HepG2 (cell line): ENCODE data around the gene UNC5B. TPM values are rescaled to one million over a fixed set of nuclear protein-coding genes. Genes with fewer than 3 reads are reported as not detected.

ENCODE experiments used
- ATAC-seq: fragments of 200-7000 bp; cut with Tn5 transposase; 3 replicates; pipeline ENCODE4 v1.9.1; 2020; ENCODE audit warnings: mild to moderate bottlenecking, moderate library complexity
- BruUV-seq: library from RNA; stranded (reverse); fragments of 400-500 nt; replicated peaks from 2 replicates; lab custom pipeline; 2021; lab: Mats Ljungman, UMichigan
- CTCF ChIA-PET: fragments of 300-600 bp; formaldehyde crosslinking; extraction: SDS; loops from one replicate; lab custom pipeline; 2021; ENCODE audit warnings: low total read pairs, inconsistent platforms, low intra/inter-chr PET ratio; lab: Yijun Ruan, JAX
- POLR2A ChIA-PET: fragments of 350-600 bp; sonication (Branson Sonifier 250); formaldehyde crosslinking; loops from one replicate; lab custom pipeline; 2020; ENCODE audit warnings: antibody characterized with exemption, inconsistent platforms; lab: Yijun Ruan, JAX
- DNase-seq: peaks from one replicate; pipeline ENCODE4 v3.0.0-alpha.2; 2015; ENCODE audit warnings: low spot score
- FAIRE-seq: peaks from 3 replicates; lab custom pipeline; 2011; peaks lifted over from hg19 to GRCh38; lab: Jason Lieb, UNC
- H2AFZ ChIP-seq: one replicate; pipeline ENCODE4 v1.6.1; 2011; ENCODE audit warnings: low read length, inconsistent platforms
- H3K27ac ChIP-seq: fragments of 300-600 bp; 3 replicates; pipeline ENCODE4 v1.8.0; 2011; ENCODE audit warnings: mixed run types, mild to moderate bottlenecking, mixed read lengths, low read length, inconsistent platforms; ENCODE audit not compliant: insufficient read depth; ENCODE audit errors: extremely low read length
- H3K27me3 ChIP-seq, 2 experiments: fragments of 200-600 bp in 1 of 2; 2 replicates in 1 of 2; 3 replicates in 1 of 2; pipeline versions ENCODE4 v1.6.0 to v1.8.0; 2011; ENCODE audit warnings: low read length in 2 of 2, mild to moderate bottlenecking in 2 of 2, moderate library complexity in 2 of 2, inconsistent platforms in 1 of 2; ENCODE audit not compliant: insufficient read depth in 2 of 2, control insufficient read depth in 1 of 2
- H3K36me3 ChIP-seq, 2 experiments: fragments of 200-600 bp in 1 of 2; replicated peaks in 1 of 2; 2 replicates in 1 of 2; 3 replicates in 1 of 2; pipeline versions ENCODE4 v1.5.1 to v1.8.0; 2011; ENCODE audit warnings: low read length in 2 of 2, inconsistent platforms in 1 of 2; ENCODE audit not compliant: insufficient read depth in 2 of 2, control insufficient read depth in 1 of 2
- H3K4me1 ChIP-seq: 2 replicates; pipeline ENCODE4 v1.5.1; 2012; ENCODE audit warnings: low read length, inconsistent platforms; ENCODE audit not compliant: insufficient read depth
- H3K4me2 ChIP-seq: 2 replicates; pipeline ENCODE4 v1.6.0; 2011; ENCODE audit warnings: low read depth, low read length, inconsistent platforms
- H3K4me3 ChIP-seq, 3 experiments: fragments of 200-600 bp in 1 of 3; sonication (generic), shearing (Covaris generic) in 1 of 3; replicated peaks in 1 of 3; 2 replicates each; pipeline ENCODE4 v1.5.1; 2011 to 2016; ENCODE audit warnings: low read length in 3 of 3, inconsistent platforms in 2 of 3, low read depth in 2 of 3, mild to moderate bottlenecking in 2 of 3, control low read depth in 1 of 3, mixed read lengths in 1 of 3; ENCODE audit not compliant: insufficient read depth in 1 of 3
- H3K79me2 ChIP-seq: one replicate; pipeline ENCODE4 v1.6.1; 2011; ENCODE audit warnings: low read length, inconsistent platforms; ENCODE audit not compliant: insufficient read depth
- H3K9ac ChIP-seq: 2 replicates; pipeline ENCODE4 v1.6.0; 2011; ENCODE audit warnings: mild to moderate bottlenecking, low read depth, low read length, inconsistent platforms; ENCODE audit not compliant: insufficient read depth
- H3K9me3 ChIP-seq: 2 replicates; pipeline ENCODE4 v1.5.1; 2012; ENCODE audit warnings: mild to moderate bottlenecking, low read length
- H4K20me1 ChIP-seq: 2 replicates; pipeline ENCODE4 v1.6.0; 2011; ENCODE audit warnings: inconsistent platforms, mild to moderate bottlenecking, low read length, moderate library complexity; ENCODE audit not compliant: insufficient read depth
- FOSL2 ChIP-seq: sonication (generic); formaldehyde crosslinking; IDR thresholded peaks from 2 replicates; pipeline ENCODE4 v1.4.0; 2020; ENCODE audit warnings: missing genetic modification reagents
- GABPA ChIP-seq, 2 experiments: IDR thresholded peaks; 2 replicates each; pipeline ENCODE4 v1.6.1; 2011 to 2016; ENCODE audit warnings: low read depth in 2 of 2, low read length in 1 of 2, missing biosample characterization in 1 of 2, missing genetic modification characterization in 1 of 2
- GMEB2 ChIP-seq: IDR thresholded peaks from 2 replicates; pipeline ENCODE4 v1.6.1; 2016; ENCODE audit warnings: missing biosample characterization, missing genetic modification reagents, low read depth
- MAX ChIP-seq: IDR thresholded peaks from 2 replicates; pipeline ENCODE4 v1.6.1; 2012; ENCODE audit warnings: inconsistent platforms
- NR1H2 ChIP-seq: sonication (generic); formaldehyde crosslinking; IDR thresholded peaks from 2 replicates; pipeline ENCODE4 v1.8.1; 2022; ENCODE audit warnings: low read depth, missing genetic modification reagents, borderline replicate concordance
- PAF1 ChIP-seq: IDR thresholded peaks from 2 replicates; pipeline ENCODE4 v1.6.1; 2016; ENCODE audit warnings: missing genetic modification reagents, missing compliant biosample characterization
- PRDM4 ChIP-seq: sonication (generic); formaldehyde crosslinking; IDR thresholded peaks from 2 replicates; pipeline ENCODE4 v1.9.0; 2021; ENCODE audit warnings: missing genetic modification reagents, borderline replicate concordance
- SKI ChIP-seq: fragments of 450-650 bp; IDR thresholded peaks from one replicate; pipeline ENCODE4 v1.6.1; 2018; ENCODE audit warnings: mild to moderate bottlenecking; ENCODE audit not compliant: partially characterized antibody
- SP1 ChIP-seq, 2 experiments: fragments of 450-650 bp in 1 of 2; sonication (generic) in 1 of 2; formaldehyde crosslinking in 1 of 2; IDR thresholded peaks; 2 replicates each; pipeline versions ENCODE4 v1.4.0 to v1.6.1; 2016 to 2020; ENCODE audit warnings: missing genetic modification reagents in 1 of 2
- SRSF9 ChIP-seq: fragments of 200-400 bp; formaldehyde crosslinking; IDR thresholded peaks from 2 replicates; pipeline ENCODE4 v1.6.1; 2018; ENCODE audit warnings: borderline replicate concordance, mild to moderate bottlenecking, low read depth, low read length; ENCODE audit not compliant: insufficient read depth, poor library complexity, severe bottlenecking
- TFAP4 ChIP-seq: sonication (generic); IDR thresholded peaks from 2 replicates; pipeline ENCODE4 v1.6.1; 2016; ENCODE audit warnings: low read depth, borderline replicate concordance
- TOPORS ChIP-seq: sonication (generic); formaldehyde crosslinking; IDR thresholded peaks from 2 replicates; pipeline ENCODE4 v1.8.0; 2023; ENCODE audit warnings: mild to moderate bottlenecking, missing genetic modification reagents
- ZBTB7B ChIP-seq: sonication (generic); formaldehyde crosslinking; IDR thresholded peaks from 2 replicates; pipeline ENCODE4 v1.4.0; 2020; ENCODE audit warnings: missing genetic modification reagents
- ZNF121 ChIP-seq: sonication (generic); formaldehyde crosslinking; IDR thresholded peaks from 2 replicates; pipeline ENCODE4 v1.5.0; 2020; ENCODE audit warnings: mild to moderate bottlenecking, missing genetic modification reagents
- ZNF383 ChIP-seq: sonication (generic); formaldehyde crosslinking; IDR thresholded peaks from 2 replicates; pipeline ENCODE4 v1.4.0; 2020; ENCODE audit warnings: missing genetic modification reagents, mild to moderate bottlenecking, borderline replicate concordance
- ZNF552 ChIP-seq: sonication (generic); formaldehyde crosslinking; IDR thresholded peaks from 2 replicates; pipeline ENCODE4 v1.9.0; 2022; ENCODE audit warnings: missing genetic modification reagents, mild to moderate bottlenecking, borderline replicate concordance
- ZNF569 ChIP-seq: sonication (generic); formaldehyde crosslinking; IDR thresholded peaks from 2 replicates; pipeline ENCODE4 v1.5.0; 2020; ENCODE audit warnings: mild to moderate bottlenecking, missing genetic modification reagents, moderate library complexity, borderline replicate concordance
- ZNF775 ChIP-seq: sonication (generic); formaldehyde crosslinking; IDR thresholded peaks from 2 replicates; pipeline ENCODE4 v1.4.0; 2020; ENCODE audit warnings: missing genetic modification reagents, mild to moderate bottlenecking, moderate library complexity, borderline replicate concordance
- WGBS: methylation state at CpG from one replicate; pipeline ENCODE4 v1.1.6; 2017; ENCODE audit warnings: low lambda C conversion rate; 5-methylcytosine and 5-hydroxymethylcytosine counted together
- in situ Hi-C: cut with HindIII; loops from 2 replicates; pipeline ENCODE4 v1.10.0; 2017; ENCODE audit warnings: low pct_unique_long_range_greater_than_20kb; ENCODE audit not compliant: extremely low pct_ligation_motif_present
- intact Hi-C: fragments of 100-400 bp; cut with micrococcal nuclease; formaldehyde crosslinking; loops from one replicate; pipeline ENCODE4 v1.10.0; 2022; ENCODE audit not compliant: unreplicated experiment
- polyA plus RNA-seq, 8 experiments: library from polyadenylated mRNA; depleted of rRNA in 3 of 8; stranded (reverse) in 7 of 8; unstranded in 1 of 8; fragments of >200 nt; fragmentation: Illumina TruSeq in 4 of 8; extraction: Trizol in 4 of 8; gene quantifications; 2 replicates each; pipeline versions ENCODE4 v1.2.1 to v1.2.3, GENCODE V29; 2011 to 2016; ENCODE audit warnings: low read depth in 4 of 8, missing spikeins in 1 of 8, mixed read lengths in 1 of 8; ENCODE audit not compliant: insufficient read depth in 1 of 8
- total RNA-seq, 5 experiments: library from RNA; depleted of rRNA; stranded (reverse); fragments of >200 nt; fragmentation: Illumina TruSeq; extraction: Trizol; gene quantifications; 2 replicates each; pipeline ENCODE4 v1.2.3, GENCODE V29; 2016; ENCODE audit warnings: low read depth in 1 of 5

UNC5B gene
- total and polyA plus RNA-seq, 2 of the 13 experiments (the other 11 are each of a cell fraction or from before 2014, with no cell fraction given), result 0.07 TPM

GRCh38 chr10:71342573-71343391 is 130.4 kb downstream of the UNC5B start:
- in situ Hi-C loops, result loop anchor here (25.0 kb wide), 1 partner anchor 695 kb away; no protein-coding TSS in a partner anchor
- FAIRE-seq, result peak; percentile 84
- POLR2A ChIA-PET, result interaction anchor here (0.6 to 16.7 kb wide), 5 partner anchors 9 to 1212 kb away, joined by 3 to 210 read pairs (median 14); partner anchors contain the start of gene SLC29A3
- TF ChIP-seq TFAP4 (peak; percentile 51; the same call in 1 of the 2 replicates), GMEB2 (CRISPR knock-in tag) (no peak), SRSF9 (no peak), NR1H2 (CRISPR knock-in tag) (no peak), MAX (no peak), TOPORS (no peak), ZNF569 (CRISPR knock-in tag) (no peak), ZNF775 (no peak), ZNF552 (CRISPR knock-in tag) (no peak), PAF1 (CRISPR knock-in tag) (no peak), SP1 (IDR thresholded peaks at IDR 0.05) (no peak), SP1 (CRISPR knock-in tag; IDR thresholded peaks at IDR 0.05) (no peak), ZNF121 (CRISPR knock-in tag) (peak; percentile 80), SKI (peak; percentile 51), GABPA (IDR thresholded peaks at IDR 0.05; ENCODE audit: low read depth, low read length) (no peak), GABPA (CRISPR knock-in tag; IDR thresholded peaks at IDR 0.05; ENCODE audit: low read depth) (no peak), ZBTB7B (CRISPR knock-in tag) (no peak), PRDM4 (CRISPR knock-in tag) (no peak), ZNF383 (CRISPR knock-in tag) (no peak), FOSL2 (CRISPR knock-in tag) (peak; percentile 48)

More at GRCh38 chr10:71342573-71343391, 130.4 kb downstream of the UNC5B start:
- no peak overlapping the region for H3K4me2 ChIP-seq
- peak overlapping the region; percentile 92 for H3K27ac ChIP-seq
- no peaks in the 10 kb centered on the region for H3K27me3 ChIP-seq
- ATAC-seq, result no peak
- peaks cover 97% of the 10 kb centered on the region for H3K4me1 ChIP-seq
- DNase-seq, result no peak
- no peak overlapping the region for H2AFZ ChIP-seq
- no TSS peak for BruUV-seq
- CTCF ChIA-PET, result no interaction called here
- H3K79me2 ChIP-seq, result peaks cover 4% of the 10 kb centered on the region
- H3K36me3 ChIP-seq, result peaks cover 0 to 8% of the 10 kb centered on the region in 2 experiments; a peak in 3 of 5 replicates
- intact Hi-C loops, result no loop called here
- no peaks in the 10 kb centered on the region for H4K20me1 ChIP-seq
- H3K9ac ChIP-seq, result no peak overlapping the region
- WGBS, result 95% methylated on average over 6 of the region's 8 CpGs
- H3K4me3 ChIP-seq, result no peak overlapping the region
- H3K9me3 ChIP-seq, result no peaks in the 10 kb centered on the region
